Colon (tissue), 2 donors: ENCODE data around the gene DYNAP.

ENCODE experiments used
- FAIRE-seq: peaks from 2 replicates; lab custom pipeline; 2012; peaks lifted over from hg19 to GRCh38; lab: Jason Lieb, UNC
- donor health status: control.
- donor health status: control.

The DYNAP gene

GRCh38 chr18:54641734-54642133 lies 50.7 kb downstream of the DYNAP start:
- no peak for FAIRE-seq

DNA sequence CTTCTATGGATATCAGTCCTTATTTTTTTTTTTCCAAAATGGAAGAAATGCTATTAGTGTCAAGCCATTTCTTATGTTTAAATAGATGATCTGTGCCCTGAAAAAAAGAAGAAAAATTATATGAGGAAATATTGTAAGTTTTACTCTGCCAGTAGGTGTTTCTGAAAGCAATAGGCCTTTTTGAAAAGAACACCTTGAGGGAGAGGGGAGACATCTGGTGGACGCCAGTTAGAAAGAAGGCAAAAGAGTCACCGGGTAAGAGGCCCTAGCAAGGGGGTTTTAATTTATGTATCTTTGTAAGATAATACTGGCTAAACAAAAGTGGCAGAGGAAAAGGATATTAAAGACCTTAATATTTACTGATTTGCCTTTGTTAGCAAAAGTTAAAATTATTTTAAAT lies 56.1 kb downstream of the DYNAP start:
- FAIRE-seq = no peak
